Bronchus fibroblast of lung (primary cell): ENCODE measurements around the gene ACSS2. TPM values are rescaled to one million over a fixed set of nuclear protein-coding genes. Genes with fewer than 3 reads are reported as not detected.

Experiments
- total RNA-seq: library from RNA; depleted of rRNA; stranded (reverse); fragments of >200 nt; gene quantifications from 2 replicates; pipeline ENCODE4 v1.2.3, GENCODE V29; 2015

ACSS2 gene
- total RNA-seq = 108 and 116 TPM in 2 replicates

GRCh38 chr20:34876406-34877282 is at the start of gene ACSS2:
Gene ACSS2 (plus strand): TSS chr20:34876612. CDS start chr20:34876646, 34 bp downstream.

DNA sequence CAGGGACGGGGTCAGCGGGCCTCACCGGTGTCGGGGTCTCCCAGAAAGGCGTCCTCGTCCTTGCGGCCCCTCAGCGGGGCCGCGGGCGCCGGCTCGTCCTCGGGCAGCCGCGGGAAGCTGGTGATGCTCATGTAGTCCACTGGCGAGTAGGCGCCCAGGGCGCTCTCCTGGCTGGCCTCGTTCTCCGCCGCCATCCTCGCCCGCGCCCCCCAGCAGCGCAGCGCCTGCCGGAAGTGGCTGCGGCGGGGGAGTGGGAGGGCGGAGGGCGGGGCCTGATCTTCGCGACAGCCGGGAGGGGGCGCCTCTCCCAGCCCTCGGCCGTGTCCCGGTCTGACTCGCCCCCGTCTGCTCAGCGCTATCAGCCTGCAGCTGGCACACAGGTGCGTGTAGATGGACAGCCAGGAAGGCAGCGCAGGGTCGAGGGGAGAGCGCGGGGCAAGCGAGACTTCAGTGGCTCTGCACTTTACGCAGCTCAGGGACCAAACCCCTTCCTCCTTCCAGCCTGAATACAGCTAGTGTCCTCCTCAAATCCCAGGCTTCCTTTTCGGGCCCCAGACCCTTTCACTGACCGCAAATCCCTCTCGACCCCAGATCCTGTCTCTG is 3.7 kb upstream of the ACSS2 start, which contains the start of gene GGT7:
Gene GGT7, minus strand, starts transcription at position 235 of the 603 bp plus-strand sequence. Its CDS starts 41 bp downstream, at position 194.

GRCh38 chr20:34955231-34956040 is 79.0 kb downstream of the ACSS2 start, which contains the start of the genes GSS and MYH7B:
Gene GSS (minus strand): TSS chr20:34955806. CDS start chr20:34951852, 3,954 bp downstream.
Gene MYH7B (plus strand): TSS chr20:34955868. CDS start chr20:34978006, 22,138 bp downstream.

Other genes starting within 250 kb of the ACSS2 start
- gene PIGU, start 199.5 kb upstream of the ACSS2 start, total RNA-seq = 17.0 and 21.1 TPM in 2 replicates
- gene TP53INP2, start 172.3 kb upstream of the ACSS2 start, total RNA-seq = 5.8 and 7.6 TPM in 2 replicates
- 7.6 and 8.4 TPM in 2 replicates for gene NCOA6, start 51.0 kb upstream of the ACSS2 start, total RNA-seq
- gene GGT7, start 3.8 kb upstream of the ACSS2 start, total RNA-seq = 7.1 and 9.6 TPM in 2 replicates
- gene GSS, start 79.2 kb downstream of the ACSS2 start, total RNA-seq = 68.9 and 74.2 TPM in 2 replicates
- under 0.01 and 0.15 TPM in 2 replicates for gene MYH7B, start 79.3 kb downstream of the ACSS2 start, total RNA-seq
- gene TRPC4AP, start 216.2 kb downstream of the ACSS2 start, total RNA-seq = 72.3 and 75.2 TPM in 2 replicates